Astrocyte (in vitro differentiated cells and primary cell): ENCODE measurements around the gene KRT79. TPM values are rescaled to one million over a fixed set of nuclear protein-coding genes. Genes with fewer than 3 reads are reported as not detected.
A peak's percentile ranks its signal among the peaks of the same experiment; 100 is the strongest.

Experiments used
- DNase-seq: peaks from one replicate; pipeline ENCODE4 v3.0.0-alpha.2; 2010; ENCODE audit warnings: low read depth
- FAIRE-seq: peaks from 2 replicates; lab custom pipeline; 2011; peaks lifted over from hg19 to GRCh38; lab: Jason Lieb, UNC
- H2AFZ ChIP-seq: 2 replicates; pipeline ENCODE4 v1.6.0; 2012; ENCODE audit warnings: low read depth, low read length, inconsistent platforms
- H3K27ac ChIP-seq: 2 replicates; pipeline ENCODE4 v1.5.1; 2011; ENCODE audit warnings: low read depth, low read length, inconsistent platforms
- H3K27me3 ChIP-seq: 2 replicates; pipeline ENCODE4 v1.6.0; 2011; ENCODE audit warnings: low read length, inconsistent platforms; ENCODE audit not compliant: insufficient read depth
- H3K36me3 ChIP-seq: 2 replicates; pipeline ENCODE4 v1.5.1; 2011; ENCODE audit warnings: low read length, inconsistent platforms; ENCODE audit not compliant: insufficient read depth
- H3K4me1 ChIP-seq: 2 replicates; pipeline ENCODE4 v1.5.1; 2011; ENCODE audit warnings: low read length, inconsistent platforms; ENCODE audit not compliant: insufficient read depth
- H3K4me2 ChIP-seq: 2 replicates; pipeline ENCODE4 v1.6.0; 2012; ENCODE audit warnings: low read length, inconsistent platforms
- H3K4me3 ChIP-seq: 2 replicates; pipeline ENCODE4 v1.5.1; 2011; ENCODE audit warnings: low read depth, mild to moderate bottlenecking, low read length, inconsistent platforms; ENCODE audit not compliant: insufficient read depth
- H3K79me2 ChIP-seq: 2 replicates; pipeline ENCODE4 v1.6.0; 2012; ENCODE audit warnings: mild to moderate bottlenecking, low read length, inconsistent platforms; ENCODE audit not compliant: insufficient read depth
- H3K9ac ChIP-seq: 2 replicates; pipeline ENCODE4 v1.6.0; 2012; ENCODE audit warnings: mild to moderate bottlenecking, low read length, inconsistent platforms
- H3K9me3 ChIP-seq: 2 replicates; pipeline ENCODE4 v1.5.1; 2012; ENCODE audit warnings: low read depth, mild to moderate bottlenecking, low read length, inconsistent platforms; ENCODE audit not compliant: insufficient read depth
- H4K20me1 ChIP-seq: 2 replicates; pipeline ENCODE4 v1.6.0; 2012; ENCODE audit warnings: low read length, inconsistent platforms; ENCODE audit not compliant: insufficient read depth
- H3K27ac Mint-ChIP-seq: one replicate; pipeline ENCODE4 v1.8.0; 2021; ENCODE audit warnings: mild to moderate bottlenecking, mixed read lengths; ENCODE audit not compliant: unreplicated experiment
- H3K27me3 Mint-ChIP-seq: one replicate; pipeline ENCODE4 v1.8.0; 2021; ENCODE audit warnings: low read depth, mixed read lengths; ENCODE audit not compliant: unreplicated experiment
- H3K36me3 Mint-ChIP-seq: one replicate; pipeline ENCODE4 v1.8.0; 2021; ENCODE audit warnings: low read depth, mixed read lengths; ENCODE audit not compliant: unreplicated experiment
- H3K4me1 Mint-ChIP-seq: one replicate; pipeline ENCODE4 v1.8.0; 2021; ENCODE audit warnings: low read depth, mixed read lengths; ENCODE audit not compliant: unreplicated experiment
- H3K4me3 Mint-ChIP-seq: one replicate; pipeline ENCODE4 v1.8.0; 2021; ENCODE audit warnings: mild to moderate bottlenecking, moderate library complexity, mixed read lengths; ENCODE audit not compliant: unreplicated experiment
- H3K9me3 Mint-ChIP-seq: one replicate; pipeline ENCODE4 v1.8.0; 2021; ENCODE audit warnings: mild to moderate bottlenecking, mixed read lengths; ENCODE audit not compliant: unreplicated experiment
- EZH2 ChIP-seq: IDR thresholded peaks from 2 replicates; pipeline ENCODE4 v1.6.1; 2012; ENCODE audit warnings: mild to moderate bottlenecking, low read length, inconsistent platforms; ENCODE audit not compliant: insufficient read depth
- total RNA-seq: library from RNA; stranded (reverse); gene quantifications from 2 replicates; pipeline ENCODE4 v1.2.1, GENCODE V29; 2021
- TF ChIP-seq, protein P1 (sequence below): IDR thresholded peaks from 2 replicates; pipeline ENCODE4 v1.5.1; 2011; ENCODE audit warnings: low read depth, mild to moderate bottlenecking, inconsistent platforms, low read length, moderate library complexity; ENCODE audit not compliant: insufficient read depth

Gene KRT79
- total RNA-seq, 1 donor from 2014 or later, result 0.50 TPM

DNA sequence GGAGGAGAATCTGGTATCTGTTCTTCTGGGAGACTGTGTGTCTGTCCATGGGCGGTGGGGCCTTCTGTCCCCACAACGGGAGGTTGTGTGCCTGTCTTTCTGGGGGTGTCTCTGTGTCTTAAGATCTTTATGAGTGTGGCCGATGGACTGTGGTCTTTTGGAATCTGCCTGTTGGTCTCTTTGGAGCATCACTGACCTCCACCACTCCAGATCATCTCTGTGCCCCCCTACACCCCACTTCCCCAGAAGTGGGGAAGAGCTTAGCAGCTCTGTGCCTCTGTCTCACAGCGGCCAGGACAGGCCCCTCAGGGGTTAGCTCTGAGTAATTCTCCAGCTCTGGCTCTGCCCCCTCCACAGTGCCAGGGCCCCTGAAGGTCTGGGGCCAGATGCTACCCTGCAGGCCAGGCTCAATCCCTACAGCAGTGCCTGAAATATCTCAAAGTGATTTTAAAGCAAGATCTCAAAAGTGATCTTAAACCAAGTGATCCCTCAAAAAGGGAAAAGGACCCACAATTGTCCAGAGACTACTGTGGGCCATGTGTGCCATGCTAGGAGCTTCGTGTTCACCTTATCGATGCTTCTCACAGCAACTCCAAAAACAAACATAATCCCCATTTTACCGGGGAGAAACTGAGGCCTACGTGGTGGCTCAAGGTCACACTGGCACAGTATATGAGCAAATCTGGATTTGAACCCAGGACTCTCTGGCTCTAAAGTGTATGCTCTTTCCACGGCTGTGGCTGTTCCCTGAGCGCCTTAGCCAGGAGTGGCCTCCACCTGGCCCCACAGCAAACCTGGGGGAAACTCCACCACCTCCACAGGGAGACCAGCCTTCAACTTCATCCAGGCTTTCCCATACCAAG lies 40.7 kb upstream of the KRT79 start:
- no peaks in the 10 kb centered on the region for H3K9me3 ChIP-seq
- no peaks in the 10 kb centered on the region for H3K27me3 Mint-ChIP-seq
- no peak overlapping the region for H3K4me3 Mint-ChIP-seq
- DNase-seq (peak; percentile 12), FAIRE-seq (no peak)
- TF ChIP-seq EZH2, result no peak
- TF ChIP-seq, protein P1, sequence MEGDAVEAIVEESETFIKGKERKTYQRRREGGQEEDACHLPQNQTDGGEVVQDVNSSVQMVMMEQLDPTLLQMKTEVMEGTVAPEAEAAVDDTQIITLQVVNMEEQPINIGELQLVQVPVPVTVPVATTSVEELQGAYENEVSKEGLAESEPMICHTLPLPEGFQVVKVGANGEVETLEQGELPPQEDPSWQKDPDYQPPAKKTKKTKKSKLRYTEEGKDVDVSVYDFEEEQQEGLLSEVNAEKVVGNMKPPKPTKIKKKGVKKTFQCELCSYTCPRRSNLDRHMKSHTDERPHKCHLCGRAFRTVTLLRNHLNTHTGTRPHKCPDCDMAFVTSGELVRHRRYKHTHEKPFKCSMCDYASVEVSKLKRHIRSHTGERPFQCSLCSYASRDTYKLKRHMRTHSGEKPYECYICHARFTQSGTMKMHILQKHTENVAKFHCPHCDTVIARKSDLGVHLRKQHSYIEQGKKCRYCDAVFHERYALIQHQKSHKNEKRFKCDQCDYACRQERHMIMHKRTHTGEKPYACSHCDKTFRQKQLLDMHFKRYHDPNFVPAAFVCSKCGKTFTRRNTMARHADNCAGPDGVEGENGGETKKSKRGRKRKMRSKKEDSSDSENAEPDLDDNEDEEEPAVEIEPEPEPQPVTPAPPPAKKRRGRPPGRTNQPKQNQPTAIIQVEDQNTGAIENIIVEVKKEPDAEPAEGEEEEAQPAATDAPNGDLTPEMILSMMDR, result no peak
- no peaks in the 10 kb centered on the region for H3K79me2 ChIP-seq
- no peak overlapping the region for H3K4me3 ChIP-seq
- no peaks in the 10 kb centered on the region for H3K36me3 Mint-ChIP-seq
- peaks cover 51% of the 10 kb centered on the region for H3K4me1 ChIP-seq
- H2AFZ ChIP-seq, result peak overlapping the region; percentile 44
- H3K36me3 ChIP-seq, result no peaks in the 10 kb centered on the region
- H4K20me1 ChIP-seq, result no peaks in the 10 kb centered on the region
- peak overlapping the region; percentile 92 for H3K27ac Mint-ChIP-seq
- peak overlapping the region; percentile 93 for H3K27ac ChIP-seq
- no peaks in the 10 kb centered on the region for H3K27me3 ChIP-seq
- peak overlapping the region; percentile 88 for H3K4me2 ChIP-seq
- H3K4me1 Mint-ChIP-seq, result peaks cover 45% of the 10 kb centered on the region
- H3K9me3 Mint-ChIP-seq, result no peaks in the 10 kb centered on the region
- H3K9ac ChIP-seq, result peak overlapping the region; percentile 83

DNA sequence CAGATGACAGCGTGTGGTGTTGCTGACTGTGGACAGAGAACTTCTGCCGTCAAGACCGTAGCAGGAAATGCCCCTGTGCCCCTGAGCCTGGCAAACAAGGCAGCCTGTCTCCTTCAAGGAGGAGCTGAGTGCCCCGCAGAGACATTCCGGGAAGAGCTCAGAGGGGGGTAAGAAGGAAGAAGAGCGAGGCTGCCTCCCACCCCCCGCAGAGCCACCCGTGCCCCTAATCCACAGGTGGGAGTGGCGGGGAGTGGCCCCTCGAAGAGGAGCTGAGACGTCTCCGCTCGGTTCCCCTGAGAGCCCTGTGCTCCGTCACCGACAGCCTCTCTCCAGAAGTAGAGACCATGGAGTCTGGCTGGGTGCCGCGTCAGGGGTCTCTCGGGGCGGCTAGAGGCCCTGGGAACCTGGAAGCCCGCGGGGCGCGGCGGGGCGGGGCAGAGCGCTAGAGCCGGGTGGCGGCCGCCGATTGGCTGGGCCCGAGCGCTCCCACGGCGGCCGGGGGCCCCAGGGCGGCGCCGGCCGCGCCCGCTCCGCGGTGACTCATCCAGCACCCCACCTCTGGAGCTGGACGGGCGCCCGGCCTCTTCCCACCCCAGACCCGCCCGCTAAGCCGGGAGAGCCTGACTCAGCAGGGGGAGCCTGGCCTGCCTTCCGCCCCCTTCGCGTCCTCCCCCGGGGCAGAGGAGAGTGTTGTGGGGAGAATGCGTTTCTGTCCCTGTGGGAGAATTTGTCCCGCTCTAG lies 39.9 kb upstream of the KRT79 start:
- Histone ChIP-seq H3K9ac (peak overlapping the region; percentile 91), H3K9me3 (no peaks in the 10 kb centered on the region), H3K79me2 (no peaks in the 10 kb centered on the region), H3K27me3 (no peaks in the 10 kb centered on the region), H3K4me1 (peaks cover 46% of the 10 kb centered on the region), H2AFZ (peak overlapping the region; percentile 64), H3K4me2 (peak overlapping the region; percentile 88), H3K27ac (peak overlapping the region; percentile 95), H3K4me3 (peak overlapping the region; percentile 45), H3K36me3 (no peaks in the 10 kb centered on the region), H4K20me1 (no peaks in the 10 kb centered on the region)
- Mint-ChIP-seq H3K4me3 (peak overlapping the region; percentile 52), H3K36me3 (no peaks in the 10 kb centered on the region), H3K9me3 (no peaks in the 10 kb centered on the region), H3K27ac (peak overlapping the region; percentile 95), H3K27me3 (peaks cover 4% of the 10 kb centered on the region), H3K4me1 (peaks cover 44% of the 10 kb centered on the region)
- peak; percentile 82 for DNase-seq
- no peak for FAIRE-seq
- TF ChIP-seq EZH2, result no peak
- TF ChIP-seq, protein P1, result no peak
